Pancreas (tissue), 10 donors: ENCODE measurements around the gene ITPKB. TPM values are rescaled to one million over a fixed set of nuclear protein-coding genes. Genes with fewer than 3 reads are reported as not detected.
"Not testable (repeated sequence)": the region's sequence is repeated elsewhere in the genome, so short reads cannot be mapped to it uniquely, and the experiment has no call there.

Experiments used
- ATAC-seq, 4 donors: fragments of 200-7000 bp; cut with Tn5 transposase; one replicate each; pipeline versions ENCODE4 v1.8.0 to v1.9.1; 2020; ENCODE audit warnings: mild to moderate bottlenecking in 4 of 4, moderate library complexity in 4 of 4
- DNase-seq, 6 donors: peaks; one replicate each; pipeline ENCODE4 v3.0.0-alpha.2; 2020
- FAIRE-seq: peaks from 2 replicates; lab custom pipeline; 2012; peaks lifted over from hg19 to GRCh38; lab: Jason Lieb, UNC
- H3K27ac ChIP-seq, 4 donors: fragments of 200-600 bp; sonication (generic); 1 replicate in 3 of 4; 2 replicates in 1 of 4; pipeline versions ENCODE4 v1.5.0 to v1.8.0; 2020
- H3K27me3 ChIP-seq, 4 donors: fragments of 200-600 bp; one replicate each; pipeline ENCODE4 v1.8.0; 2021
- H3K36me3 ChIP-seq, 3 donors: fragments of 200-600 bp; sonication (generic) in 1 of 3; one replicate each; pipeline versions ENCODE4 v1.5.0 to v1.8.0; 2020 to 2021
- H3K4me1 ChIP-seq, 3 donors: fragments of 200-600 bp; one replicate each; pipeline ENCODE4 v1.8.0; 2021
- H3K4me3 ChIP-seq, 4 donors: fragments of 200-600 bp; sonication (generic) in 2 of 4; one replicate each; pipeline versions ENCODE4 v1.5.0 to v1.8.0; 2020 to 2021
- H3K9me3 ChIP-seq, 4 donors: fragments of 200-600 bp; one replicate each; pipeline ENCODE4 v1.8.0; 2021
- CTCF ChIP-seq, 4 donors: fragments of 200-600 bp; sonication (generic) in 3 of 4; IDR thresholded peaks; one replicate each; pipeline versions ENCODE4 v1.5.0 to v1.8.0; 2021; ENCODE audit warnings: antibody characterized with exemption in 4 of 4
- WGBS, 2 donors: extraction: QIAGEN DNeasy Blood & Tissue Kit; methylation state at CpG; one replicate each; pipeline ENCODE4 v1.1.7; 2013; 5-methylcytosine and 5-hydroxymethylcytosine counted together
- intact Hi-C, 3 donors: fragments of 100-400 bp; cut with DNase I; formaldehyde crosslinking; loops; one replicate each; pipeline versions ENCODE4 v1.11.1 to v1.14.2; 2022
- polyA plus RNA-seq, 2 donors: library from polyadenylated mRNA; stranded (reverse); fragments of 200-250 nt; gene quantifications; one replicate each; pipeline ENCODE4 v1.2.3, GENCODE V29; 2013
- total RNA-seq, 6 donors: library from RNA; stranded (reverse); fragmentation: NEBNext Ultra II Directional in 4 of 6; extraction: Animal tissue kit (Norgen Biotek cat#: 25700) in 4 of 6; gene quantifications; one replicate each; pipeline versions ENCODE4 v1.2.1 to v1.2.4, GENCODE V29; 2021 to 2023
- donor health status: healthy with polysubstance abuse.
- donor health status: DM: no; HTN: no; CAD: no; lungs with moderate emphysema.
- donor health status: DM: no; HTN: no; CAD: no.
- donor health status: control.
- donor health status: control.
- donor health status: Bipolar disorder and iron deficiency.
- donor health status: DM: yes; HTN: yes; CAD: no.
- donor health status: DM: no; HTN: no; CAD: no.
- donor health status: DM: no; HTN: no; CAD: no.
- donor health status: DM: yes; HTN: yes; CAD: no.

Gene ITPKB
- total and polyA plus RNA-seq, 8 donors: 3.8 to 13.9 (median 5.5) TPM

DNA sequence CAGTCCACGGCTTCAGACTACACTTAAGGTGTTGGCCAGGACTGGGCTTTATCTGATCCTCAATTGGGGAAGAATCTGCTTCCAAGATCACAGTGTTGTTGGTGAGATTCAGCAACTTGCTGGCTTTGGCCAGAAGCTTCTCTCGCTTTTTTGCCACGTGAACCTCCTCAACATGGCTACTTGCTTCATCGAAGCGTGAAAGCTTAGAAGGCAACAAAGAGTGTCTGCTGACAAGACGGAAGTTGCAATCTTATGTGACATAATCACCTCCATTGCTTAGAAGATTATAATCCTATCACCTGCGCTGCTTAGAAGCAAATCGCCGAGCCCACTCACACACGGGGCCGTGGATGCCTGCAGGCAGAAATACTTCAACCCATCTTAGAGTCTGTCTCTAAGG, 10.4 kb upstream of the ITPKB start:
- H3K27ac ChIP-seq: no peak overlapping the region
- FAIRE-seq (no peak), DNase-seq (no peak), ATAC-seq (no peak)
- no peaks in the 10 kb centered on the region for H3K27me3 ChIP-seq
- no peaks in the 10 kb centered on the region for H3K36me3 ChIP-seq
- no peaks in the 10 kb centered on the region for H3K4me1 ChIP-seq
- intact Hi-C loops: no loop called here
- no peak for TF ChIP-seq CTCF (IDR thresholded peaks at IDR 0.05)
- 85 to 88% methylated on average over 11 of the region's 11 CpGs for WGBS, 2 donors
- no peak overlapping the region for H3K4me3 ChIP-seq
- no peaks in the 10 kb centered on the region for H3K9me3 ChIP-seq

DNA sequence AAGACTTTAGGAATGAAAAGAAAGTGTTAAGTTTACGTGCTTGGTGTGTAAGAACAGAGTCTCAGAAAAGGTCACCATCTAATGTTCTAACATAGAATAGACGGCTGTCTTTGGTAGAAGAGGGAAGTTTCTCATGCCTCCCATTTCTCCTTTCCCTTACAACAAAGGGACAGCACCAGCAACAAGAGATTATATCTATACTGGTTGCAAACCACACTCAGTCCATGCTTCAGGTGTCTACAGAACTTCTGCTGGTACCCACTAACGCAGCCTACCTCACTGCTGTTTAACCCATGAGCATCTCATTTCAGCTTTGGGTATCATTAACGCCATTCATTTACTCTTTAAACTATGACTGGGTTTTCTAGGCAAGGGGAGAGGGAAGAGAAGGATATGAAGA, 9.2 kb upstream of the ITPKB start:
- Histone ChIP-seq H3K4me1 (no peaks in the 10 kb centered on the region), H3K9me3 (no peaks in the 10 kb centered on the region), H3K4me3 (no peak overlapping the region), H3K36me3 (no peaks in the 10 kb centered on the region), H3K27ac (no peak overlapping the region), H3K27me3 (no peaks in the 10 kb centered on the region)
- ATAC-seq: no peak
- 64 to 82% methylated on average over 4 of the region's 4 CpGs for WGBS, 2 donors
- TF ChIP-seq CTCF (IDR thresholded peaks at IDR 0.05): no peak
- no peak for DNase-seq
- intact Hi-C loops: no loop called here
- no peak for FAIRE-seq

DNA sequence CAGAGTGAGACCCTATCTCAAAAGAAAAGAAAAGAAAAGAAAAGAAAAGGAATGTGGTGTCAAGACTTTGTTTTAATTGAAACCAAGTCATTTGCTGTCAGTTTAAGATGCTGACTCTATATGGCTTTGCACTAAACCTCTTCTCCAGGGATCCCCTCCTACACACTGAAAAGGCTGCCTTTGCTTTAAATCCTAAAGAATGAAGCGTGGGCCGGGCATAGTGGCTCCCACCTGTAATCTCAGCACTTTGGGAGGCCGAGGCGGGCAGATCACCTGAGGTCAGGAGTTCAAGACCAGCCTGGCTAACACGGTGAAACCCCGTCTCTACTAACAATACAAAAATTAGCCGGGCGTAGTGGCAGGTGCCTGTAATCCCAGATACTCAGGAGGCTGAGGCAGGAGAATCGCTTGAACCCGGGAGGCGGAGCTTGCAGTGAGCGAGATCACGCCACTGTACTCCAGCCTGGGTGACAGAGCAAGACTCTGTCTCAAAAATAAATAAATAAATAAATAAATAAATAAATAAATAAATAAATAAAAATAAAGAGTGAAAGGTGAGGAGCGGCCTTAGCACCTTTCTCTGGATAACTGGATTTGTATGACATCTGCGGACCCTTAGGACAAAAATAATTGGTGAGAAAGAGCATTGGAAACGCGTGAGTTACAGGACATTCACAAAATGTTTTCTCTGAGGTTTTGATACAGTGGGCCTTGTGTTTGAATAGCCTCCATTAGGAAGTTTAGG, 8.6 kb upstream of the ITPKB start:
- WGBS, 2 donors: 90 to 97% methylated on average over 17 of the region's 17 CpGs
- ATAC-seq, FAIRE-seq, H3K27ac ChIP-seq, H3K9me3 ChIP-seq, H3K4me1 ChIP-seq, DNase-seq, H3K27me3 ChIP-seq, intact Hi-C loops, H3K36me3 ChIP-seq, H3K4me3 ChIP-seq: not testable (repeated sequence)

- no peak for DNase-seq
- no peaks in the 10 kb centered on the region for H3K9me3 ChIP-seq
- no peak for ATAC-seq
- no peak for TF ChIP-seq CTCF (IDR thresholded peaks at IDR 0.05)
- no peaks in the 10 kb centered on the region for H3K27me3 ChIP-seq
- no peak overlapping the region for H3K4me3 ChIP-seq
- H3K27ac ChIP-seq: no peak overlapping the region
- intact Hi-C loops: no loop called here
- FAIRE-seq: no peak
- H3K36me3 ChIP-seq: no peaks in the 10 kb centered on the region
- peaks cover 0 to 7% (median 4%) of the 10 kb centered on the region in 3 donors for H3K4me1 ChIP-seq
These were observed 4.2 kb upstream of the ITPKB start for GRCh38 chr1:226743259-226743658.

GRCh38 chr1:226741009-226741408, 1.9 kb upstream of the ITPKB start:
- H3K9me3 ChIP-seq: no peaks in the 10 kb centered on the region
- no peak for TF ChIP-seq CTCF (IDR thresholded peaks at IDR 0.05)
- FAIRE-seq (no peak), ATAC-seq (no peak), DNase-seq (no peak)
- intact Hi-C loops: no loop called here
- H3K27me3 ChIP-seq: no peaks in the 10 kb centered on the region
- H3K4me3 ChIP-seq: no peak overlapping the region
- no peaks in the 10 kb centered on the region for H3K36me3 ChIP-seq
- peaks cover 0 to 7% (median 4%) of the 10 kb centered on the region in 3 donors for H3K4me1 ChIP-seq
- 86 to 88% methylated on average over 3 of the region's 3 CpGs for WGBS, 2 donors
- H3K27ac ChIP-seq: no peak overlapping the region
